Epithelial cell of esophagus (primary cell): ENCODE data around the gene RAD51C.
A peak's percentile ranks its signal among the peaks of the same experiment; 100 is the strongest.
"Not testable (repeated sequence)": the region's sequence is repeated elsewhere in the genome, so short reads cannot be mapped to it uniquely, and the experiment has no call there.

Source experiments
- DNase-seq: peaks from one replicate; pipeline ENCODE4 v3.0.0; 2010; ENCODE audit warnings: low read depth
- H3K4me3 ChIP-seq: 2 replicates; pipeline ENCODE4 v1.5.1; 2011; ENCODE audit warnings: mild to moderate bottlenecking, low read length, control low read depth
- TF ChIP-seq, protein P1 (sequence below): IDR thresholded peaks from 2 replicates; pipeline ENCODE4 v1.5.1; 2011; ENCODE audit warnings: low read depth, mild to moderate bottlenecking, low read length, control low read depth, inconsistent platforms; ENCODE audit not compliant: insufficient read depth; ENCODE audit errors: missing control alignments

Gene RAD51C

DNA sequence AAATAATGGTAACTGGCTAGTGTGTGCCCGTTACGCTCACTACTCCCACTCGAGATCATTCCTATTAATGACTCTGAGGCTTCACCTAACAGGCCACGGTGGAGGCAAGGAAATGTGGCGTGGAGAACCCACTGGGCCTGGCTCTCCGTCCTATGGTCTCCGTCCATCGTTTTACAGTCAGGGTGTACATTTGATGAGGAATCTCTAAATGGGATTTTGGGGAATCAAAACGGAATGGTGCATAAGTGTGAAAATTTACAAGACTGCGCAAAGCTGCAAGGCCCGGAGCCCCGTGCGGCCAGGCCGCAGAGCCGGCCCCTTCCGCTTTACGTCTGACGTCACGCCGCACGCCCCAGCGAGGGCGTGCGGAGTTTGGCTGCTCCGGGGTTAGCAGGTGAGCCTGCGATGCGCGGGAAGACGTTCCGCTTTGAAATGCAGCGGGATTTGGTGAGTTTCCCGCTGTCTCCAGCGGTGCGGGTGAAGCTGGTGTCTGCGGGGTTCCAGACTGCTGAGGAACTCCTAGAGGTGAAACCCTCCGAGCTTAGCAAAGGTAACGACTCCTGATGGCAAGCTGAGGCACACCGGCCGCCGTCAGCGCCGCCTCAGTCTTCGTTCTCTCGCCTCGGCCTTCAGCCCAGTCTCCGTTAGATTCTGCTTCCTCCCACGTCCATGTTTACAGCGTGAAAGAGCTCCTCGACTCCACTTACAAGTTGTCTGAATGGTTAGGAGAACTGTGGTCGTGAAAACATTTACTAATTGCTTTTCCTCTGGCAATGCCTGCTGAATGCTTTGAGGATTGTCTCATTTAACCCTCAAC lies at the start of gene RAD51C:
TSS of gene RAD51C (plus strand) at position 364 of the 817 bp plus-strand sequence. CDS start at position 406, 42 bp downstream.
- TF ChIP-seq, protein P1, sequence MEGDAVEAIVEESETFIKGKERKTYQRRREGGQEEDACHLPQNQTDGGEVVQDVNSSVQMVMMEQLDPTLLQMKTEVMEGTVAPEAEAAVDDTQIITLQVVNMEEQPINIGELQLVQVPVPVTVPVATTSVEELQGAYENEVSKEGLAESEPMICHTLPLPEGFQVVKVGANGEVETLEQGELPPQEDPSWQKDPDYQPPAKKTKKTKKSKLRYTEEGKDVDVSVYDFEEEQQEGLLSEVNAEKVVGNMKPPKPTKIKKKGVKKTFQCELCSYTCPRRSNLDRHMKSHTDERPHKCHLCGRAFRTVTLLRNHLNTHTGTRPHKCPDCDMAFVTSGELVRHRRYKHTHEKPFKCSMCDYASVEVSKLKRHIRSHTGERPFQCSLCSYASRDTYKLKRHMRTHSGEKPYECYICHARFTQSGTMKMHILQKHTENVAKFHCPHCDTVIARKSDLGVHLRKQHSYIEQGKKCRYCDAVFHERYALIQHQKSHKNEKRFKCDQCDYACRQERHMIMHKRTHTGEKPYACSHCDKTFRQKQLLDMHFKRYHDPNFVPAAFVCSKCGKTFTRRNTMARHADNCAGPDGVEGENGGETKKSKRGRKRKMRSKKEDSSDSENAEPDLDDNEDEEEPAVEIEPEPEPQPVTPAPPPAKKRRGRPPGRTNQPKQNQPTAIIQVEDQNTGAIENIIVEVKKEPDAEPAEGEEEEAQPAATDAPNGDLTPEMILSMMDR, result peak; percentile 10
- peak; percentile 82 for DNase-seq
- peak within 1 kb of the TSS; percentile 68 for H3K4me3 ChIP-seq

GRCh38 chr17:58643147-58643546 lies 49.3 kb upstream of the RAD51C start:
- no peak overlapping the region for H3K4me3 ChIP-seq
- DNase-seq, result peak; percentile 80
- TF ChIP-seq, protein P1, result no peak

DNA sequence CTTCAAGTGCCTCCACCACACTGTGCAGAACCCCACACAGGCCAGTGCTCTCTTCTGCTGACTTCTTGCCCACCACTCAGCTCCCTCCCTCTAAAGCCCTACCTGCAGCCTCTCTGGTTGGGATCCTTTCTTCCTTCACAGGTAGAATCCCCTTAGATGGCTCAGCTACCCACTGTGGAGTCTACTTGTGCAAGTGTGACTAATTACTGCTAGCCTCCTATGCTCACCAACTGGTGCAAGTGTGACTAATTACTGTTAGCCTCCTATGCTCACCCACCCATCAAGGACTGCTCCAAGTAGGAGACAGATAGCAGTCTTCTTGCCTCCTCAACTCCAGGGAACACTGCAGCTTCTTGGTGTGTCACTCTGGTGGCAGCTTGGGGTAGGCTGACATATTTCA lies 44.2 kb upstream of the RAD51C start:
- no peak overlapping the region for H3K4me3 ChIP-seq
- DNase-seq, result peak; percentile 71
- TF ChIP-seq, protein P1, result no peak

DNA sequence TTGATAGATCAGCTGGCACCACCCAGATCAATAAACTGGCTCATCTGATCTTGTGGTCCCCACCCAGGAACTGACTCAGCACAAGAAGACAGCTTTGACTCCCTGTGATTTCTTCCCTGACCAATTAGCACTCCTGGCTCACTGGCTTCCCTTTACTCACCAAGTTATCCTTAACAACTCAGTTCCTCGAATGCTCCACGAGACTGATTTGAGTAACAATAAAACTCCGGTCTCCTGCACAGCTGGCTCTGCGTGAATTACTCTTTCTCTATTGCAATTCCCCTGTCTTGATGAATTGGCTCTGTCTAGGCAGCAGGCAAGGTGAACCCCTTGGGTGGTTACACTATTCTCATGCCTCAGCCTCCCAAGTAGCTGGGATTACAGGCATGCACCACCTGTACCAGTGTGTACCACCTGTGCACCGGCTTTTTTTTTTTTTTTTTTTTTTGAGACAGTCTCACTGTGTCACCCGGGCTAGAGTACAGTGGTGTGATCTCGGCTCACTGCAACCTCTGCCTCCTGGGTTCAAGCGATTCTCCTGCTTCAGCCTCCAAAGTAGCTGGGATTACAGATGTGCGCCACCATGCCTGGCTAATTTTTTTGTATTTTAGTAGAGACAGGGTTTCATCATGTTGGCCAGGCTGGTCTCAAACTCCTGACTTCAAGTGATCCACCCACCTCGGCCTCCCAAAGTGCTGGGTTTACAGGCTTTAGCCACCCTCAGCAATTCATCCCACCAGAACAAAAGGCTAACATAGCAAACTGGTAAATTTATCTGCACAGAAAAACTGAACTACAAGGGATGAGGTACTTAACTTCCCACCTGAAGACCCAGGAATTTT lies 34.2 kb upstream of the RAD51C start:
- DNase-seq, result peak; percentile 59
- not testable (repeated sequence) for H3K4me3 ChIP-seq

GRCh38 chr17:58658804-58659713 lies 33.3 kb upstream of the RAD51C start:
- peak overlapping the region; percentile 48 for H3K4me3 ChIP-seq
- DNase-seq, result peak; percentile 90
- TF ChIP-seq, protein P1, result no peak

- H3K4me3 ChIP-seq, result peak overlapping the region; percentile 48
- not testable (repeated sequence) for DNase-seq
Measured at GRCh38 chr17:58659714-58660084, 32.7 kb upstream of the RAD51C start.

- no peak for DNase-seq
- TF ChIP-seq, protein P1, result no peak
Measured at GRCh38 chr17:58660621-58661020, 31.8 kb upstream of the RAD51C start.

More at GRCh38 chr17:58660621-58661020, 31.8 kb upstream of the RAD51C start:
- no peak overlapping the region for H3K4me3 ChIP-seq
